GM10266 (cell line): ENCODE results near the gene AVL9.
"Not testable (repeated sequence)": the region's sequence is repeated elsewhere in the genome, so short reads cannot be mapped to it uniquely, and the experiment has no call there.

ENCODE experiments used
- DNase-seq: peaks from one replicate; pipeline ENCODE4 v3.0.0; 2012; ENCODE audit errors: extremely low spot score
- CTCF ChIP-seq: IDR thresholded peaks from 2 replicates; pipeline ENCODE4 v1.5.1; 2012; ENCODE audit warnings: mild to moderate bottlenecking, low read depth; ENCODE audit not compliant: control insufficient read depth, insufficient read depth; ENCODE audit errors: missing control alignments

Gene AVL9

GRCh38 chr7:32592701-32593100 is 97.4 kb downstream of the AVL9 start:
- DNase-seq = no peak
- no peak for TF ChIP-seq CTCF

GRCh38 chr7:32594965-32595490 is 99.7 kb downstream of the AVL9 start:
- TF ChIP-seq CTCF = no peak
- no peak for DNase-seq

DNA sequence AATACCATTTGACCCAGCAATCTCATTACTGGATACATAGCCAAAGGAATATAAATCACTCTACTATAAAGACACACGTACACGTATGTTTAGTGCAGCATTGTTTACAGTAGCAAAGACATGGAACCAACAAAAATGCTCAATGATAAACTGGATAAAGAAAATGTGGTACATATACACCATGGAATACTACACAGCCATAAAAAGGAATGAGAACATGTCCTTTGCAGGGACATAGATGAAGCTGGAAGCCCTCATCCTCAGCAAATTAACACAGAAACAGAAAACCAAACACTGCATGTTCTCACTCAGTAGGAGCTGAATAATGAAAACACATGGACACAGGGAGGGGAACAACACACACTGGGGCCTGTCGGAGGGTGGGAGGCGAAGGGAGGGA is 105.9 kb downstream of the AVL9 start:
- DNase-seq = not testable (repeated sequence)

- TF ChIP-seq CTCF = no peak
- DNase-seq = no peak
Measured at GRCh38 chr7:32602470-32602869, 107.2 kb downstream of the AVL9 start.

GRCh38 chr7:32603492-32603891 is 108.2 kb downstream of the AVL9 start:
- not testable (repeated sequence) for DNase-seq

DNA sequence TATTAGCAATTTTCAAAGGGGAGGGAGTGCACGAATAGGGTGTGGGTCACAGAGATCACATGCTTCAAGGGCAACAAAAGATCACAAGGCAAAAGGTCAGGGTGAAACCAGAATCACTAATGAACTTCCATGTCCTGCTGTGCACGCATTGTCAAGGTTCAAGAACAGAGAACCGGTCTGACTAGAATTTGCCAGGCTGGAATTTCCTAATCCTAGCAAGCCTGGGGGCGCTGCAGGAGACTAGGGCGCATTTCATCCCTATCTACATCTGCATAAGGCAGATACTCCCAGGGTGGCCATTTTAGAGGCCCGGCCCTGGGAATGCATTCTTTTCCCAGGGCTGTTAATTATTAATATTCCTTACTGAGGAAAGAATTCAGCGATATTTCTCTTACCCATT is 108.8 kb downstream of the AVL9 start:
- DNase-seq = not testable (repeated sequence)

GRCh38 chr7:32605032-32605431 is 109.7 kb downstream of the AVL9 start:
- TF ChIP-seq CTCF = no peak
- DNase-seq = no peak

GRCh38 chr7:32609463-32609862 is 114.2 kb downstream of the AVL9 start:
- no peak for TF ChIP-seq CTCF

DNA sequence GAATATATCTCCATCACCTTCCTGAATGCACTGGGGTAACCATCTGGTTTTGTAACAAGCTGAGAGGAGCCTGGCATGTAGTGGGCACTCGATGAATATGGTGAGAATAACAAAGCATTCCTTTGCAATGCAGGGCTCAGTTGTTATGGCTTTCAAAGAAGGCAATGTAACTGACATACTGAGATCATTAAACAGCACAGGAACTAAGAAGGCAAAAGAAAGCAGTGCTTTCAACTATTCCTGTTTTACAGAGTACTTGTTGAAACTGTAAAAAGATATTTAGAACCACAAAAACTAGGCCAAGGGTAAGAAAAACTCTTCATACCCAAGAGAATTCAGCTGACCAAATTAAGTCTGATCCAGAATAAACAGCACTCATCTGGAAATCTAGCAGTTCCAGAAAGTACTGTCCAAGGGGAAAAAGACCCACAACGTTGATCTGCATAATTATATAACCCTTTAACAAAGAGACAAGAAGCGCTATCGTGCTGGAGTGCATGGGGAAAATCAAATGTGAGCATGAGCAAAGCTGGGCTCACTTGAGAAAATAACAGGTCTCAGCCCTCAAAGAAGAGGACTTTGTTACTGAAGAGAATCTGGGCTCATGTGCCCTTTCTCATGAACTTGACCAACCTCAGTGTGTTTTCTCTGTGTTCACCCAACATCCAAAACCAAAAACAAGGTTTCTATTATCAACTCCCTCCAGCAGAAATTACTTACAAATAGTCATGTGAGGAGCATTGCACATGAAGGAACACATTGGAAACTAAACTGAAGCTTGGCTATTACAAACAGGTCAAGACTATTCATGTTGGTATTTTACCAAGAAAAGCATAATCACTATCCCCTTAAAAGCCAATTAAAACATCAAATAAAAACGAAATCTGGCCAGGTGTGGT is 116.2 kb downstream of the AVL9 start:
- TF ChIP-seq CTCF = no peak
- DNase-seq = no peak

More at GRCh38 chr7:32609463-32609862, 114.2 kb downstream of the AVL9 start:
- DNase-seq = no peak
